GM19397 (cell line): ENCODE data around the gene SPOCK3.
"Not testable (repeated sequence)": the region's sequence is repeated elsewhere in the genome, so short reads cannot be mapped to it uniquely, and the experiment has no call there.

ENCODE experiments used
- ATAC-seq: cut with Tn5 transposase; IDR thresholded peaks from one replicate; pipeline ENCODE4 v1.9.1; 2021; ENCODE audit warnings: mild to moderate bottlenecking, moderate library complexity; ENCODE audit not compliant: unreplicated experiment

Gene SPOCK3

DNA sequence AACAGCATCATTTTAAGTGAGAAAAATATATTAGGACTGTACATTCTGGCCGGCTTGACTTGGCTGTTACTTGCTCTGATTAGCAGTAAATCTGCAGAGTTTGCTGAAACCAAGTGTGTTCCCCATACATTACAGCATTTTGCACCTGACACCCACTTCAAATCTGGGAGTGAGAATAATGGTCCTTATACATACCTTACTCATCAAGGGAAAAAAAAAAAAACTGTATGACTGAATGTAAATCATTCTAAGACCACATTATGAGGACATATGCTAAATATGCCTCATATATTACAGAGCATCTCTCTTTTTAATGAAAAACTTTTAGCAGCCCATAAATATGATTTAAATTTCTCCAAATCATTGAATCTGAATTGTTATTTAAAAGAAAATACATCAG lies 406.7 kb downstream of the SPOCK3 start:
- no peak for ATAC-seq

DNA sequence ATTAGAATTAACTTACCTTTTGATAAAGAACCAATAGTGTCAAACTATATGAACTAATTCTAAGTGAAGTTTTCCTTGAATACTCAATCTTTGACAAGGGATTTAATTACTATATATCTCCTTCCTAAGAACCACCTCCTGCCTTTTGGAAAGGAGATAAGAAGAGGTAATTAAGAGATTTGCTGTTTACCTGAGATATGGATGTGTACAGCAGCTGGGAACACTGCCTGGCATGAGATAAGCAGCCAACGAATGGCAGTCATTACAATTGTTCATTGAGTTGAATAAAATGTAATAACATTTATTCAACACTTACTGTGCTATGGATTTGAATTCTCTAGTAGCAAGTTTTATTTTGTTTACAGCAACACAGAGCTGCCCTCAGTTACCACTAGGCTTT lies 407.1 kb downstream of the SPOCK3 start:
- ATAC-seq: no peak

DNA sequence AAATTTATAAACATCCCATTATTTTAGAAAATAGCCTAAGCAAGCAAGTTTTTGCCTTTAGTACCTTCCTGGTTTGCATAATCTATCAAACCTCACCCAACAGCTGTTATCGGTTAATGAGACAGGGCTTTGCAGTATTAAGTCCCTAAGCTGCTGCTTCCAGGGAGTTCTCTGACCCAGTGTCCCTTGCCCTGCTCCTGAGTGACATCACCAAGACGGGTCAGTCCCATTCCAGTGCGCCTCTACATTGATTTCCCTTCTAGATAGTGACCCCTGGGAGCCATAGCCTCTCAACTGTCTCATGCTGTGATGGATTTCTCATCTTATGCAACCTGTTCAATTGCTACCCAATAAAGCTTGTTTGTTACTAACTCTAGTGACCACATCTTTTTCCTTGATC lies 410.4 kb downstream of the SPOCK3 start:
- ATAC-seq: no peak

DNA sequence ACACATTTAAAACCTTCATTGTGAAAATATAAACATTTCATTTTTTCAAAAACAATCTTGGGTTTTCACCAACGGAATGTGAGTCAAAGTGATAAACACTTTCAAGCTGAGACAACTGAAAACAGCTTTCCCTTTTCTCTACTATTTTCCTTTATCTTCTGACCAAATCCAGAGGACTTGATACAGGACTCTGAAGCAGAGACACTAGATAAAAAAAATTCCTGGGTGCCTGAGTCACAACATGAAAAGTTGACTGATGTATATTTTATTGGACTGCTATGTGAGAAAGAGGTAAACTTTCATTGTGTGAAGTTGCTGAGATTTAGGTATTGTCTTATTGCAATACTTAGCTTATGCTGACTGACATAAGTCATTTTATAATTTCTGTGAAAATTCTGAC lies 411.2 kb downstream of the SPOCK3 start:
- ATAC-seq: no peak

DNA sequence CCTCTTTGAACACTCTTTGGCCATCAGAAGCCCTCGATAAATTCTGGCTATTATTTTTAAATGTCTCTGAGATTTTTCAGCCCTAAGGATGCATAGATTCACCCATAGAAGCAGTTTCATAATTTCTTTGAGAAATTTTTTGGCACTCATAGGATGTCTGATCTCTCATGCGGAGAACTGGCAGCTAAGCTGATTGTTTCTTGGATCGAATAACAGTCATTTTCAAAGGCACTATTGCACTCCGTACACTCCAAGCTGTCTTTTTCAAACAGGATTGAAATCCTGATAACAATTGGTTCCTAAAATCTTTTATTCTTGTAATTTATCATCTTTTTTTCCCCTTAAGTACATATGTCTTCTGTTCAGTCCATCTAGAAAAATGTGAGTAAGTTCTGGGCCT lies 411.9 kb downstream of the SPOCK3 start:
- ATAC-seq: no peak

DNA sequence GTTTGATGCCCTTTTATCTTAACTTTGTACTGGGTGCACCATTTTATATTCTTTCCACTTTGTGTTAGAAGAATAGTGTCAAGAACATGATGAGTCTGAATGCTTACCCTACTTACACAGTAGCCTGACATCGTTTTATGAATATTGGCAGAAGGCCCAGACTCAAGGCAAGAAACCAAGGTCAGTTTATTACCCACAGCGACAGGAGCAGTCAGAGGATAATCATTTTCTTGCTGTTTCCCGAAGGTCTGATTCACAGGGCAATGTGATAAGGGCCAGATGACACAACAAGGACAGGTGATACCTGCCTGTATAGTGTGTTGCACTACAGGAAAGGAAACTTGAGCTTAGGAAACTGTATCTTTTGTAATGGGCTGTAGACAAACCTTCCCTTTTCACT lies 417.4 kb downstream of the SPOCK3 start:
- no peak for ATAC-seq

DNA sequence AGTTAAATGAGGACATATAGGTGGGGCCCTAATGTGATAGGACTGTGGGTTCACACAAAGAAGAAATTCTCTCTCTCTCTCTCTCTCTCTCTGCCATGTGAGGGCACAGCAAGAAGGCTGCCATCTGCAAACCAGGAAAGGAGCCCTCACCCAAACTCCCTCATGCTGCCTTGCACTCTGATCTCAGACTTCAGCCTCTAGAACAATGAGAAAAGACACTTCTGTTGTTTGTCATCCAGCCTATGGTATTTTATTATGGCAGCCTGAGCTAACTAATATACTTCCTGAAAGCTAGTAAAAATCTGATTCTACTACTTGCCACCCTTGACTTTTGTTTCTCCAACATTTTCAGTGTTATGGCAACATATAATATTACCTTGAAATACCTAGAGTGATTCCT lies 425.9 kb downstream of the SPOCK3 start:
- no peak for ATAC-seq

DNA sequence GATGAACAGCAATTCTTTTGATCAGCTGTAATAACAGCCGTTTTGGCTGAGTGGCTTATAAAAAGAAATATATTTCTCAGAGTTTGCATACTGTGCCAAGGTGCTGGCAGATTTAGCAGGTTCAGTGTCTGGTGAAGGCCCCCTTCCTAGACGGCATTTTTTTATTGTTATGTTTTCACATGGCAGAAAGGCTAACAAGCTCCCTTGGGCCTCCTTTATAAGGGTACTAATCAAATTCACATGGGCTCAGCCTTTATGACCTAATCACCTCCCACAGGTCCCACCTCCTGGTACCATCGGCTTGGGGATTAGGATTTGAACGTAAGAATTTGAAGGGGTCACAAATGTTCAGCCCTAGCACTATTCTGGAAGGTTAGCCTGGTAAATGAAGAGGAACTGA lies 431.9 kb downstream of the SPOCK3 start:
- ATAC-seq: no peak

DNA sequence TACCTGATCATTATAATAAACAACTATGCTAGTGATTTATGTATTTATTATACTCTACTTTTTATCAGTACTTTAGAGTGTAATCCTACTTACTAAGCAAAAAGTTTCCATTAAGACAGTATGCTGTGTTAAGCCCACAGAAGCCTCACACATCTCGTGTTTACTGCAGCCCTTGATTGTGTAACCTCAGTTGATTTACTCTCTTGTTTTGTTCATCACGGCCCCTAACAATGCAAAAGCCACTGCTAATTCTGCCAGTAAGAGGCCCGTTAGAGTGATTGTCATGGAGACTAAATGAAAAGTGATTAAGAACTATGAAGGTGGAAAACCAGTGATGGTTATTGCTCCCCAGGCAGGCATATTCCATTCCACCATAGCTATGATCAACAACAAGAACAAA lies 436.2 kb downstream of the SPOCK3 start:
- no peak for ATAC-seq

DNA sequence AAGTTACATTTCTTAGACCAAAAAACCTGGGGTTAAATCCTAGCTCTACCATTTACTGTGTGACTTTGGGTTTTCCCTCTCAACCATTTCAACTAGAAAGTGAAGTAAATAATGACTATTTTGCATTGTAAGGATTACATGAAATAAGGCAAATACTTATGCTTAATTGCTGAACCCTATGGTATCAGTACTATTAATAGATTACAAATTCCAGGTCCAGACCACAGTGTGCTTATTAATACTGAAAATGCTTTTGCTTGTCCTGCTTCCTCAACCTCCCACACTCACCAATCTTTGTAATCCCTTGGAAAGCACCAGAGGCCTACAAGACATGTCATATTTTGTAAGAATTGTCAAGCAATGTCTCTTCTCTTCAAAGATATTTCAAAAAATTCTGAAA lies 456.5 kb downstream of the SPOCK3 start:
- ATAC-seq: no peak

DNA sequence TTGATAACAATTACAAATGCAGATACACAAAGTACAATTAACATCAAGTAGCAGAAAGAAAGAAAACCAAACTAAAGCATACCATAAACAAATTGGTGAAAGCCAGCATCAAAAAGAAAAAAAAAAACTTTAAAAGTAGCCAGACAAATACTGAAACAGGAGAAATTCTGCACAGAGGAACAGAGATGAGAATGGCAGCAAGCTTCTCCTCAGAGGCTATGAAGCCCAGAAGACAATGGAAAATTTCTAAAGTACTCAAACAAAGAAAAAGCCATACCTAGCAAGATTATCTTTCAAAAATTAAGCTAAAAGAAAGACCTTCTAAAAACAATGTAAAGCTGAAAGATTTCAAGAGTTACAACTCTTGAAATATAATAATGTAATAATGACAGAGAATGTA lies 471.3 kb downstream of the SPOCK3 start:
- ATAC-seq: no peak

DNA sequence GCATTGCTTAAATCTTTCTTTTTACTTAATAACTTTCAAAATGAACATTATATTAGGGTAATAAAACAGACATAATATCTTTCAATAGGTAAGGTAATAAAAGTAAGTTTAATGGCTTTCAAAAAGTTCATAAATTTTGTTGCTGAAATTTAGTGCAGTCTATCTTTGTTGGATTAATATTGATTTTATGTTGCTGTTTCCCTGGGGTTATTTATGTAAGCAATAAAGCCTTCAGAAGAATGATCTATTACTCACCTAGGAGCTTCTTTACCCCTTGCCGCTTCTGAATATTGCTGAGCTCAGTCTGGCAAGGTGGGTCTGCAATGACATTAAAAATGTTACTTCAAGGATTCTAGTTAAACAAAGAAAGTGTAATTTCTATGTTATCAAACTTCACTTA lies 492.6 kb downstream of the SPOCK3 start:
- no peak for ATAC-seq

DNA sequence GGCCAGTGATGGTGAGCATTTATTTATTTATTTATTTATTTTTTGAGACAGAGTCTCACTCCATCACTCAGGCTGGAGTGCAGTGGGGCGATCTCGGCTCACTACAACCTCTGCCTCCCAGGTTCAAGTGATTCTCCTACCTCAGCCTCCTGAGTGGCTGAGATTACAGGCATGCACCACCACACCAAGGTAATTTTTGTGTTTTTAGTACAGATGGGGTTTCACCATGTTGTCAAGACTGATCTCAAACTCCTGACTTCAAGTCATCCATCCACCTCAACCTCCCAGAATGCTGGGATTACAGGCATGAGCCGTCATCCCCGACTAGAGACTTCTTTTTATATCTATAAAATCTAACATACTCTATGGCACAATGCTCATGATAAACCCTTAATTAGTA lies 495.1 kb downstream of the SPOCK3 start:
- not testable (repeated sequence) for ATAC-seq

DNA sequence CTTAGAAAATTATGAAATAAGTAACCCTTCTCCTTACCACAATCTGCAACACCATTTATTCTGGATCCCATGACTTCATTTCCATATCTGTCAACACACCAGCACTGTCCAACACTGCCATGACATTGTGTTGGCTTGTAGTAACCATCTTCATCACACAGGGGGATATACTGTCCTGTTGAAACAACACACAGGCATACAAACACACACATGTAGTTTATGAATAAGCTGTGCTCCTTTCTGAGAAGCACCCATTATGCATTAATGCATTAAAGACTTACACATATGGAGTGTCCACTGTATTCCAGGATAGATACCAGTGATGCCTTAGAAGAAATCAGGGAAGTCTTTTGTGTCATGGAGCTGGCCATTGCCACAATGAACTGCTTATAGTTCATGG lies 496.9 kb downstream of the SPOCK3 start:
- no peak for ATAC-seq

DNA sequence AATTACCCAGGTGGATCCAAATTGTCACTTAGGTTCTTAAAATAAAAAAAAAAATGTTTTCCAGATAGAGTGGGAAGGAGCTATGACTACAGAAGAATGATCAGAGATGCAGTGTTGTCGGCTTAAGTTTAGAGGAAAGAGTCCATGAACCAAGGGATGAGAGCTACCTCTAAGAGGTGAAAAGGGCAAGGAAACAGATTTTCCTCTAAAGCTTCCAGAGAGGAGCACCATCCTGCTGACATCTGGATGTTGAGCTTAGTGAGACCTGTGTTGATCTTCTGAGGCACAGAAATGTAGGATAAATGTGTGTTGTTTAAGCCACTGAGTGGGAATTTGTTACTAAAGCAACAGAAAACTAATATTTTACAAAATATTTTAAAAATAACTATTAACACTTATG lies 498.7 kb downstream of the SPOCK3 start:
- ATAC-seq: no peak

DNA sequence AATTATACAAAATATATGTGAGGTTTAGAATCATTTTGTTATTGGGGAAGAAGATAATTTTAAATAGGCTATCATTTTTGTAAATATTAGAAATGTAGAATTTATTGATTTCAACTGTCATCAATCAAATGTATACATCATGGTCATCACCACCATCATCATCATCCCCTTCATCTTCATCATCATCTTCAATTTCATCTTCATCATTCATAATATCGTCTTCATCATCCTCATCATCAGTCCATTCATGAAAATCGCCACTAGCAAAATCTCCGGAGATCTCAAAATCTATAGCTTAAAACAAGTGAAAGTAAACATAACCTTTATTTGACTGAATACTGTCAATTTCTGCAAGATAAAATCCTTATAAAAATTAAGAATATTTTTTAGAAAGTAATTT lies 499.5 kb downstream of the SPOCK3 start:
- no peak for ATAC-seq

DNA sequence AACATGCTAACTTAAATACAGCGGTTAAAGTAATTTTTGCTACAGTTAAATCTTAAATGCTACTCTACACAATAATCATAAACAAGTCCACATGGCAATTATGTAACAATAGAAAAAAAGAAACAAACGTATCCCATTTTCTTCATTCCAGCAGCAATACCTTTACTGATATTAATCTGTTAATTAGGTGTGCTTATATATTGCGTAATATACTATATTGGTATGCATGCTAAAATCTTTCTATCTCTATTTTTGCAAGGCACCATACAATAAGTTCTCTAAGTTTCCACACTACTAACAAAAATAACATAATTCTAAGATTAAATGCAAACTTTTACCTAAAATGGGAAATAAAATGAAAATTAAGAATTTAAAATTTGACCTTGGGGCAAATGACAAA lies 500.6 kb downstream of the SPOCK3 start:
- no peak for ATAC-seq

DNA sequence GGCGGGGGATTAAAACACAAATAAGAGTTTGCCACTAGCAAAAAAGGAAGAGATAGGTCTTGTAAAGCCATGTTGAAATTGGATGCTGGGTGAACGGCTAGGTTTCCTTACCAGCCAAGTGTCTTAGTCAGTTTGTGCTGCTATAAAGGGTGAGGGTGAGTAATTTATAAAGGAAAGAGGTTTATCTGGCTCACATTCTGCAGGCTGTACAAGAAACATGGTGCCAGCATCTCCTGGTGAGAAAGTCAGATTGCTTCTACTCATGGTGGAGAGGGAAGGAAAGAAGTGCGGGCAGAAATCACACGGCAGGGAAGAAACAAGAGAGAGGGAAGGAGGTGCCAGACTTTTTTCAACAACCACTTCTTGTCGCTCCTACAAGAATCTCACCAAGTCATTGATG lies 507.5 kb downstream of the SPOCK3 start:
- no peak for ATAC-seq

DNA sequence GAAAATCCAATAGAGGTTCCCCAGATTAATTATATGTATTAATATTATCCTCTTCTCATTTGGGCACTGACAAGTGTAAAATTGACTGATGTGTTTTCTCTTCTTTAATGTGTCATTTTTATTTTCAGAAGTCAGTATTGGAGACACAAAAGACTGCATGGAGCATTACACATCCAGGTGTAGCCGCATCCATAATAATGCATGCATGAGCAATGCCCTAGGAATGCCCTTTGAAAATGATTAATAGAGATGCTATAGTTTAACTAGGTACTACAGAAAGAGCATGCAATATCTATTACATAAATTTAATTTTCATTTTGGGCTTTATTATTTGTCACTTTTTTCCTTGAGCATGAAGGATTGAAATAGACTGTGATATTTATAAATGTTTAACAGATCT lies 509.9 kb downstream of the SPOCK3 start:
- ATAC-seq: no peak

DNA sequence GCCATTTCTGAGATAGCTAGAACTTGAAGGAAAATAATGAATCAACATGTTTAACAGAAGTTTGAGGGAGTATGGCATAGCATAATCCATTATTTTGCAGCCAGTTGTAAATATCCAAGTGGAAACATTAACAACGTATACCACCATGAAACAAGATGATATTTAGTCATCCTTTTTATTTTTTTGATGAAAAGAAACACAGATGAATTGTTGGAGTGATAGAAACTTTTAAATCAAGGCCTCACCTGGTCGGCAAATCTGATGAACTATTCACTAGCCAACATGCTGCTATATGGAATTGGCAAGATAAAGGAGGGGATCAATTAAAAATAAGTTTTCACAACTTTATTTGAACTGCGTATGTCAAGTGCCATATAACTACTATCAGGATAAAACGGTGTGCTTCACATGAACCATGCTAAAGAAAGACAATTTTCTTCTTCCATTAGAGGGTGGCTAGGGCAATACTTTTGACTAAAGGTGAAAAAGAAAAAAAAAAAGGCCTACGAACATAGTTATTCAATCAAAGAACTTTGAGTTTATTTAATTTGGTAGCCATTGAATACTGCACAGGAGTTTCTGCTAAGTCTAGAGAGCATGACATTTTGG lies 510.7 kb downstream of the SPOCK3 start:
- ATAC-seq: no peak

DNA sequence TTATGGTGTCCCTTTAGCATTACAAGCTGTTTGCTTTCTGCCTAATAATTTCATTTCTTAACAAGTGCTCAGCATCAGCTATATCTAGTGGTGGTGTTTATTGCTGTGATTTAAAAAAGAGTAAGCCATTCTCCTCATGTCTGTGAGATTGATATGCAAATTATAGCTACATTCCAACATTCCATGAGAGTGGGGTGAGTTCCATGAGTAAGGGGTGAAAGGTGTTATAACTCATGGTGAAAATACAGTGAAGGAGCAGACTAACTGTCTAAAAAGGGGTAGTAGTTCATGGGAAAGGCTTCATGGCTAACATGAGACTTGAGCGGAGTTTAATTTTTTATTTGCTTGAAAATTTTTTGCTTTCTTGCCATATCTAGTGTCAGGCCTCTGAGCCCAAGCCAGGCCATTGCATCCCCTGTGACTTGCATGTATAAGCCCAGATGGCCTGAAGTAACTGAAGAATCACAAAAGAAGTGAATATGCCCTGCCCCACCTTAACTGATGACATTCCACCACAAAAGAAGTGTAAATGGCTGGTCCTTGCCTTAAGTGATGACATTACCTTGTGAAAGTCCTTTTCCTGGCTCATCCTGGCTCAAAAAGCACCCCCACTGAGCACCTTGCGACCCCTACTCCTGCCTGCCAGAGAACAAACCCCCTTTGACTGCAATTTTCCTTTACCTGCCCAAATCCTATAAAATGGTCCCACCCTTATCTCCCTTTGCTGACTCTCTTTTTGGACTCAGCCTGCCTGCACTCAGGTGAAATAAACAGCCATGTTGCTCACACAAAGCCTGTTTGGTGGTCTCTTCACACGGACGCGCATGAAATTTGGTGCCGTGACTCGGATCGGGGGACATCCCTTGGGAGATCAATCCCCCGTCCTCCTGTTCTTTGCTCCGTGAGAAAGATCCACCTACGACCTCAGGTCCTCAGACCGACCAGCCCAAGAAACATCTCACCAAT lies 518.3 kb downstream of the SPOCK3 start:
- not testable (repeated sequence) for ATAC-seq

DNA sequence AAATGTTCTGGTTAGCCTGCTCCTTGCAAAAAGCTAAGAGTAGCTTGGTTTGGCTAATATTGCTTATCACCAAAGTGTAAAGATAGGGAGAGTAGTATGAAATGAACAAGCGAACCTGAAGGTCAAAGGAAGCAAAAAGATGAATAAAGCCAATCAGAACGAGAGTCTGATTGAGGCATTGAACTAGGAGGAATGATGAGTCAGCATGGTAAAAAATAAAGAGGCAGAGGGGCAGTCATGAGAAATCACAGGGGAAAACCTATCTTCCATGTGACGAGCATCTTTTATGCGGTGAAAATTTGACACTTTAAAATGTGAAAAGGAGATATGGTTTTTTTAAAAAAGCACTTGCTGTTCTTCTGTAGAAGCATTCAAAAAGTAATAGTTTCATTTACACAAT lies 533.7 kb downstream of the SPOCK3 start:
- no peak for ATAC-seq

DNA sequence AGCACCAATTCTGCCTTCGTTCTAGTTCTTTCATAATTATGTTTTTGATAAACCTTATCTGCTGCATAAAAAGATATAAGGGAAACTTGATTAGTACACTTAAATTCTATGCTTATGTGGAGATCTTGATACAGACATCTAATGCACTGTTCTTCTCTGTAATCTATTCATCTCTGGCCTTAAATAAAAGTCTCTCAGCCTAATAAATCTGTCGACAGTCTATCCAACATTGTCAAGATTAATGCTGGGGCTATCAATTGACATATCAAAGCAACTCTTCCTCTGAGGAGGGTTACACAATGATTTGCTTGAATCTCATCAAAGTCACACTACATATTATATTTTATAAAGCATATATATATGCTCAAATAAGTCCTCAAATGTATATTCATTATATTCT lies 545.5 kb downstream of the SPOCK3 start:
- no peak for ATAC-seq
